Smooth muscle cell (in vitro differentiated cells): ENCODE data around the gene VN1R5. TPM values are rescaled to one million over a fixed set of nuclear protein-coding genes. Genes with fewer than 3 reads are reported as not detected.

Source experiments
- DNase-seq: peaks from one replicate; lab custom pipeline; 2025; ENCODE audit not compliant: unreplicated experiment; lab: John Stamatoyannopoulos, UW
- H2AFZ ChIP-seq: fragments of 200-600 bp; sonication (generic); 2 replicates; pipeline ENCODE4 v1.6.0; 2016; ENCODE audit warnings: antibody characterized with exemption, low read depth, mild to moderate bottlenecking
- H3F3A ChIP-seq: fragments of 200-600 bp; sonication (generic); 2 replicates; pipeline ENCODE4 v1.6.0; 2017; ENCODE audit warnings: antibody characterized with exemption, low read depth
- H3K27ac ChIP-seq: fragments of 200-600 bp; sonication (generic); 2 replicates; pipeline ENCODE4 v1.5.1; 2016; ENCODE audit warnings: low read depth, mild to moderate bottlenecking
- H3K27me3 ChIP-seq: fragments of 200-600 bp; sonication (generic); 2 replicates; pipeline ENCODE4 v1.6.1; 2016; ENCODE audit warnings: low read depth, mild to moderate bottlenecking
- H3K36me3 ChIP-seq: fragments of 200-600 bp; sonication (generic); 2 replicates; pipeline ENCODE4 v1.5.1; 2016; ENCODE audit warnings: low read depth
- H3K4me1 ChIP-seq: fragments of 200-600 bp; sonication (generic); 2 replicates; pipeline ENCODE4 v1.5.1; 2016; ENCODE audit warnings: low read depth
- H3K4me2 ChIP-seq: fragments of 200-600 bp; sonication (generic); 2 replicates; pipeline ENCODE4 v1.6.0; 2016; ENCODE audit warnings: mild to moderate bottlenecking
- H3K4me3 ChIP-seq: fragments of 200-600 bp; sonication (generic); 2 replicates; pipeline ENCODE4 v1.5.1; 2016; ENCODE audit warnings: mild to moderate bottlenecking
- H3K79me2 ChIP-seq: fragments of 200-600 bp; sonication (generic); 2 replicates; pipeline ENCODE4 v1.6.0; 2016; ENCODE audit warnings: low read depth, mild to moderate bottlenecking
- H3K9ac ChIP-seq: fragments of 200-600 bp; sonication (generic); 2 replicates; pipeline ENCODE4 v1.6.0; 2016; ENCODE audit warnings: low read depth
- H3K9me3 ChIP-seq: fragments of 200-600 bp; sonication (generic); replicated peaks from 2 replicates; pipeline ENCODE4 v1.5.1; 2016; ENCODE audit warnings: low read depth
- H4K20me1 ChIP-seq: fragments of 200-600 bp; sonication (generic); 2 replicates; pipeline ENCODE4 v1.6.0; 2016; ENCODE audit warnings: low read depth
- WGBS: methylation state at CpG from one replicate; pipeline ENCODE4 v1.1.7; 2016; ENCODE audit warnings: low lambda C conversion rate; 5-methylcytosine and 5-hydroxymethylcytosine counted together
- polyA plus RNA-seq: library from polyadenylated mRNA; unstranded; fragments of >200 nt; fragmentation: Nextera tagmentation; extraction: Ambion mirVana; gene quantifications from 2 replicates; pipeline ENCODE4 v1.2.1, GENCODE V29; 2016
- total RNA-seq: library from RNA; depleted of rRNA; stranded (reverse); fragments of >200 nt; gene quantifications from 2 replicates; pipeline ENCODE4 v1.2.3, GENCODE V29; 2014
- TF ChIP-seq, protein P1 (sequence below): fragments of 200-600 bp; sonication (generic); IDR thresholded peaks from 2 replicates; pipeline ENCODE4 v1.5.1; 2017; ENCODE audit warnings: borderline replicate concordance, mild to moderate bottlenecking, antibody characterized with exemption; ENCODE audit not compliant: insufficient read depth, poor library complexity, severe bottlenecking

The VN1R5 gene
- total and polyA plus RNA-seq, 2 experiments from 2014 or later, result not detected

DNA sequence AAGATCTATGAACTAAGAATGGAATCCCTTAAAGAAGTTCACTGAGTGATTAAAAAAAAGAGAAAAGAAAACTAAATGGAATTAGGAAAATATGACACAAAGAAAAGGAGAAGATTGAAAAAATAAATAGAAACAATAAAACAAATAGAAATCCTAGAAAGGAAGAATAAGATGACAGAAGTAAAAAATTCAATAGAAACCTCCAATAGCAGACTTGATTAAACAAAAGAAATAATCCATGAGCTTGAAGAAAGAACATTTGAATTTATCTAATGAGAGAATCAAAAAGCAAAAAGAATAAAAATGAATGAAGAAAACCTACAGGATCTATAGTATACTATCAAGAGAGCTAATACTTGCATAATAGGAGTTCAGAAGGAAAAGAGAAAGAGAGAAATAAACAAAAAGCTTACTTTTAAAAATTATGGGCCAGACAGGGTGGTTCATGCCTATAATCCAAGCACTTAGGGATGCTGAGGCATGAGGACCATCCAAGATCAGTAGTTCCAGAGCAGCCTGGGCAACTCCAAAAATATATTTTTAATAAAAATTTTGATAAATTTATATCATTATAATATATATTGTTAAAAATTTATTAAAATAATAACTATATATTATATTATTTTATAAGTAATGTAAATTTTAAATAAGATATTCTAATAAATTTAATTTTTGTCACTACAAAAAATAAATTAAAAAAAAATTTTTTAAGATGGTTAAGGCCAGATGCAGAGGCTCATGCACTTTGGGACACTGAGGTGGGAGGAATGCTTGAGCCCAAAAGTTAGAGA lies 9.4 kb upstream of the VN1R5 start:
- peaks cover 5% of the 10 kb centered on the region for H3K9me3 ChIP-seq
- no peaks in the 10 kb centered on the region for H3K4me1 ChIP-seq
- no peak overlapping the region for H3K27ac ChIP-seq
- H2AFZ ChIP-seq, result no peak overlapping the region
- no peak overlapping the region for H3K4me2 ChIP-seq
- H3F3A ChIP-seq, result no peaks in the 10 kb centered on the region
- no peaks in the 10 kb centered on the region for H3K79me2 ChIP-seq
- no peak for DNase-seq
- no peak overlapping the region for H3K4me3 ChIP-seq
- H3K36me3 ChIP-seq, result no peaks in the 10 kb centered on the region
- TF ChIP-seq, protein P1, sequence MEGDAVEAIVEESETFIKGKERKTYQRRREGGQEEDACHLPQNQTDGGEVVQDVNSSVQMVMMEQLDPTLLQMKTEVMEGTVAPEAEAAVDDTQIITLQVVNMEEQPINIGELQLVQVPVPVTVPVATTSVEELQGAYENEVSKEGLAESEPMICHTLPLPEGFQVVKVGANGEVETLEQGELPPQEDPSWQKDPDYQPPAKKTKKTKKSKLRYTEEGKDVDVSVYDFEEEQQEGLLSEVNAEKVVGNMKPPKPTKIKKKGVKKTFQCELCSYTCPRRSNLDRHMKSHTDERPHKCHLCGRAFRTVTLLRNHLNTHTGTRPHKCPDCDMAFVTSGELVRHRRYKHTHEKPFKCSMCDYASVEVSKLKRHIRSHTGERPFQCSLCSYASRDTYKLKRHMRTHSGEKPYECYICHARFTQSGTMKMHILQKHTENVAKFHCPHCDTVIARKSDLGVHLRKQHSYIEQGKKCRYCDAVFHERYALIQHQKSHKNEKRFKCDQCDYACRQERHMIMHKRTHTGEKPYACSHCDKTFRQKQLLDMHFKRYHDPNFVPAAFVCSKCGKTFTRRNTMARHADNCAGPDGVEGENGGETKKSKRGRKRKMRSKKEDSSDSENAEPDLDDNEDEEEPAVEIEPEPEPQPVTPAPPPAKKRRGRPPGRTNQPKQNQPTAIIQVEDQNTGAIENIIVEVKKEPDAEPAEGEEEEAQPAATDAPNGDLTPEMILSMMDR, result no peak
- no peaks in the 10 kb centered on the region for H3K27me3 ChIP-seq
- H4K20me1 ChIP-seq, result no peaks in the 10 kb centered on the region
- no peak overlapping the region for H3K9ac ChIP-seq

DNA sequence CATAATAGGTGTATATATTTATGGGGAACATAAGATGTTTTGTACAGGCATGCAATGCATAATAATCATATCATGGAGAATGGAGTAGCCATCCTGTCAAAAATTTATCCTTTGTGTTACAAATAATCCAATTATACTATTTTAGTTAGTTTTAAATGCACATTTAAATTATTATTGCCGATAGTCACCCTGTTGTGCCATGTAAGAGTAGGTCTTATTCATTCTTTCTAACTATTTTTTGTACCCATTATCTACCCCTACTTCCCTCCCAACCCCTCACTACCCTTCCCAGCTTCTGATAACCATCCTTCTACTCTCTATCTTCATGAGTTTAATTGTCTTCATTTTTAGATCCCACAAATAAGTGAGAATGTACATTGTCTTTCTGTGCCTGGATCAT lies 8.3 kb upstream of the VN1R5 start:
- no peaks in the 10 kb centered on the region for H3K4me1 ChIP-seq
- no peak overlapping the region for H2AFZ ChIP-seq
- TF ChIP-seq, protein P1, result no peak
- no peaks in the 10 kb centered on the region for H3F3A ChIP-seq
- no peaks in the 10 kb centered on the region for H4K20me1 ChIP-seq
- H3K27me3 ChIP-seq, result no peaks in the 10 kb centered on the region
- H3K9me3 ChIP-seq, result peaks cover 5% of the 10 kb centered on the region
- 100% methylated on average over 1 of the region's 1 CpG for WGBS
- no peaks in the 10 kb centered on the region for H3K79me2 ChIP-seq
- H3K36me3 ChIP-seq, result no peaks in the 10 kb centered on the region
- H3K4me2 ChIP-seq, result no peak overlapping the region
- no peak overlapping the region for H3K9ac ChIP-seq
- no peak for DNase-seq
- H3K27ac ChIP-seq, result no peak overlapping the region
- H3K4me3 ChIP-seq, result no peak overlapping the region

GRCh38 chr1:247266053-247266452 lies 10.2 kb downstream of the VN1R5 start:
- Histone ChIP-seq H3K4me3 (no peak overlapping the region), H3K4me1 (no peaks in the 10 kb centered on the region), H4K20me1 (no peaks in the 10 kb centered on the region), H3K27ac (no peak overlapping the region), H3K27me3 (no peaks in the 10 kb centered on the region), H3K36me3 (no peaks in the 10 kb centered on the region), H2AFZ (no peak overlapping the region), H3K79me2 (no peaks in the 10 kb centered on the region), H3K9me3 (no peaks in the 10 kb centered on the region), H3K9ac (no peak overlapping the region), H3F3A (no peaks in the 10 kb centered on the region), H3K4me2 (no peak overlapping the region)
- TF ChIP-seq, protein P1, result no peak
- WGBS, result 90% methylated on average over 5 of the region's 5 CpGs
- DNase-seq, result no peak
